HEK293 (cell line): ENCODE data around the gene ZNF33B.

Experiments
- CTCF ChIA-PET: fragments of 350-600 bp; formaldehyde crosslinking; extraction: SDS; loops from one replicate; lab custom pipeline; 2021; ENCODE audit warnings: antibody characterized with exemption; lab: Yijun Ruan, JAX
- POLR2A ChIA-PET: fragments of 300-600 bp; formaldehyde crosslinking; extraction: SDS; loops from one replicate; lab custom pipeline; 2020; ENCODE audit warnings: antibody characterized with exemption, inconsistent platforms; lab: Yijun Ruan, JAX
- H3K27ac ChIP-seq: fragments of 200-500 bp; sonication (Bioruptor generic); 2 replicates; pipeline ENCODE4 v1.5.1; 2014; ENCODE audit warnings: low read depth, low read length, control low read depth, inconsistent platforms; ENCODE audit errors: extremely low read depth
- H3K36me3 ChIP-seq, 2 experiments: fragments of 200-500 bp in 1 of 2; sonication (Bioruptor generic) in 1 of 2; 1 replicate in 1 of 2; 2 replicates in 1 of 2; pipeline ENCODE4 v1.5.1; 2014 to 2017; ENCODE audit warnings: inconsistent platforms in 2 of 2, low read length in 2 of 2; ENCODE audit not compliant: control insufficient read depth in 2 of 2, insufficient read depth in 1 of 2
- H3K4me1 ChIP-seq: fragments of 200-500 bp; sonication (Bioruptor generic); 2 replicates; pipeline ENCODE4 v1.5.1; 2014; ENCODE audit warnings: mild to moderate bottlenecking, low read length, inconsistent platforms; ENCODE audit not compliant: control insufficient read depth, insufficient read depth
- H3K4me3 ChIP-seq: 2 replicates; pipeline ENCODE4 v1.5.1; 2011; ENCODE audit warnings: low read depth, mild to moderate bottlenecking, control low read depth, low read length, moderate library complexity
- H3K9me3 ChIP-seq: fragments of 200-500 bp; sonication (Bioruptor generic); 2 replicates; pipeline ENCODE4 v1.5.1; 2014; ENCODE audit warnings: low read depth, low read length, inconsistent platforms; ENCODE audit not compliant: control insufficient read depth, insufficient read depth
- KLF1 ChIP-seq: fragments of 450-650 bp; formaldehyde crosslinking; IDR thresholded peaks from 2 replicates; pipeline ENCODE4 v1.5.1; 2016; ENCODE audit warnings: missing biosample characterization, missing genetic modification characterization
- MZF1 ChIP-seq: fragments of 450-650 bp; formaldehyde crosslinking; IDR thresholded peaks from 2 replicates; pipeline ENCODE4 v1.5.1; 2017; ENCODE audit warnings: missing biosample characterization, missing genetic modification characterization, borderline replicate concordance
- PATZ1 ChIP-seq: fragments of 450-650 bp; formaldehyde crosslinking; IDR thresholded peaks from 2 replicates; pipeline ENCODE4 v1.5.1; 2016; ENCODE audit warnings: missing biosample characterization, missing genetic modification characterization
- SALL2 ChIP-seq: fragments of 450-650 bp; formaldehyde crosslinking; IDR thresholded peaks from 2 replicates; pipeline ENCODE4 v1.5.0; 2017; ENCODE audit warnings: missing biosample characterization, mild to moderate bottlenecking, missing genetic modification characterization, borderline replicate concordance
- SCRT2 ChIP-seq: fragments of 450-650 bp; formaldehyde crosslinking; IDR thresholded peaks from 2 replicates; pipeline ENCODE4 v1.5.1; 2016; ENCODE audit warnings: missing biosample characterization, missing genetic modification characterization
- SETDB1 ChIP-seq: IDR thresholded peaks from one replicate; pipeline ENCODE4 v1.6.1; 2017; ENCODE audit warnings: mild to moderate bottlenecking, low read length, moderate library complexity, mixed read lengths; ENCODE audit not compliant: insufficient read length
- TRIM28 ChIP-seq: IDR thresholded peaks from 2 replicates; pipeline ENCODE4 v1.6.1; 2011; ENCODE audit warnings: low read length, control low read depth, borderline replicate concordance
- WT1 ChIP-seq: fragments of 450-650 bp; formaldehyde crosslinking; IDR thresholded peaks from 2 replicates; pipeline ENCODE4 v1.5.1; 2016; ENCODE audit warnings: missing biosample characterization, missing genetic modification characterization
- ZBTB20 ChIP-seq: fragments of 450-650 bp; formaldehyde crosslinking; IDR thresholded peaks from 2 replicates; pipeline ENCODE4 v1.5.1; 2016; ENCODE audit warnings: missing biosample characterization, missing genetic modification characterization
- ZBTB7A ChIP-seq: fragments of 450-650 bp; formaldehyde crosslinking; IDR thresholded peaks from 2 replicates; pipeline ENCODE4 v1.5.1; 2016; ENCODE audit warnings: low read depth, missing biosample characterization, missing genetic modification characterization
- ZNF133 ChIP-seq: fragments of 450-650 bp; formaldehyde crosslinking; IDR thresholded peaks from 2 replicates; pipeline ENCODE4 v1.5.1; 2016; ENCODE audit warnings: missing biosample characterization, missing genetic modification characterization
- ZNF16 ChIP-seq: fragments of 450-650 bp; formaldehyde crosslinking; IDR thresholded peaks from 2 replicates; pipeline ENCODE4 v1.5.1; 2016; ENCODE audit warnings: low read depth, missing biosample characterization, missing genetic modification characterization
- ZNF19 ChIP-seq: fragments of 450-650 bp; formaldehyde crosslinking; IDR thresholded peaks from 2 replicates; pipeline ENCODE4; 2016; ENCODE audit warnings: missing biosample characterization, missing genetic modification characterization, low read depth
- ZNF2 ChIP-seq: fragments of 450-650 bp; formaldehyde crosslinking; IDR thresholded peaks from 2 replicates; pipeline ENCODE4 v1.5.1; 2016; ENCODE audit warnings: missing biosample characterization, missing genetic modification characterization
- ZNF223 ChIP-seq: fragments of 450-650 bp; formaldehyde crosslinking; IDR thresholded peaks from 2 replicates; pipeline ENCODE4 v1.5.1; 2016; ENCODE audit warnings: missing biosample characterization, missing genetic modification characterization
- ZNF24 ChIP-seq: fragments of 450-650 bp; formaldehyde crosslinking; IDR thresholded peaks from 2 replicates; pipeline ENCODE4 v1.5.1; 2016; ENCODE audit warnings: missing biosample characterization, missing genetic modification characterization
- ZNF274 ChIP-seq, 2 experiments: fragments of 200-500 bp in 1 of 2; fragments of 450-650 bp in 1 of 2; sonication (Bioruptor generic) in 1 of 2; formaldehyde crosslinking in 1 of 2; IDR thresholded peaks; 2 replicates each; pipeline versions ENCODE4 v1.5.1 to v1.6.1; 2014 to 2016; ENCODE audit warnings: borderline replicate concordance in 1 of 2, inconsistent platforms in 1 of 2, low read length in 1 of 2, missing biosample characterization in 1 of 2, missing genetic modification characterization in 1 of 2
- ZNF341 ChIP-seq: fragments of 450-650 bp; formaldehyde crosslinking; IDR thresholded peaks from 2 replicates; pipeline ENCODE4; 2016; ENCODE audit warnings: low read depth, missing biosample characterization, missing genetic modification characterization
- ZNF416 ChIP-seq: fragments of 450-650 bp; formaldehyde crosslinking; IDR thresholded peaks from 2 replicates; pipeline ENCODE4 v1.5.1; 2016; ENCODE audit warnings: missing biosample characterization, missing genetic modification characterization
- ZNF558 ChIP-seq: fragments of 450-650 bp; formaldehyde crosslinking; IDR thresholded peaks from 2 replicates; pipeline ENCODE4 v1.5.1; 2016; ENCODE audit warnings: missing biosample characterization, missing genetic modification characterization
- ZNF645 ChIP-seq: fragments of 450-650 bp; formaldehyde crosslinking; IDR thresholded peaks from 2 replicates; pipeline ENCODE4; 2016; ENCODE audit warnings: missing biosample characterization, missing genetic modification characterization
- ZNF707 ChIP-seq: fragments of 450-650 bp; formaldehyde crosslinking; IDR thresholded peaks from 2 replicates; pipeline ENCODE4 v1.5.1; 2016; ENCODE audit warnings: missing biosample characterization, missing genetic modification characterization
- ZNF776 ChIP-seq: fragments of 450-650 bp; formaldehyde crosslinking; IDR thresholded peaks from 2 replicates; pipeline ENCODE4 v1.5.0; 2017; ENCODE audit warnings: missing biosample characterization, missing genetic modification characterization, borderline replicate concordance
- ZNF791 ChIP-seq: fragments of 450-650 bp; formaldehyde crosslinking; IDR thresholded peaks from 2 replicates; pipeline ENCODE4 v1.5.1; 2016; ENCODE audit warnings: missing biosample characterization, missing genetic modification characterization
- ZNF792 ChIP-seq: fragments of 450-650 bp; formaldehyde crosslinking; IDR thresholded peaks from 2 replicates; pipeline ENCODE4 v1.5.1; 2016; ENCODE audit warnings: missing biosample characterization, missing genetic modification characterization
- TF ChIP-seq, protein P1 (sequence below): fragments of 450-650 bp; formaldehyde crosslinking; IDR thresholded peaks from 2 replicates; pipeline ENCODE4 v1.5.1; 2016; ENCODE audit warnings: missing biosample characterization, missing genetic modification characterization

The ZNF33B gene

DNA sequence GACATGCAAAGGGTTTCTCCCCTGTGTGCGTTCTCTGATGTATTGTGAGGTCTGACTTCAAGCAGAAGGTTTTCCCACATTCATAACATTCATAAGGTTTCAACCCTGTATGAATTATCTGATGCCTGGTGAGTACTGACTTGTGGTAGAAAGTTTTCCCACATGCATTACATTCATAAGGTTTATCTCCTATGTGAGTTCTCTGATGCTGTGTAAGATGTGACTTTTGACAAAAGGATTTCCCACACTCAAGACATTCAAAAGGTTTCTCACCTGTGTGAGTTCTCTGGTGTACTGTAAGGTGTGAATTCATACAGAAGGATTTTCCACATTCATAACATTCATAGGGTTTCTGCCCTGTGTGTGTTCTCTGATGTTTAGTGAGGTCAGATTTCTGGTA, 45.1 kb downstream of the ZNF33B start:
- TF ChIP-seq ZNF274 (IDR thresholded peaks at IDR 0.05; ENCODE audit: low read length) (no peak), ZNF274 (tag by site-specific recombination; IDR thresholded peaks at IDR 0.05; ENCODE audit: borderline replicate concordance) (peak; percentile 92), ZNF341 (tag by site-specific recombination) (no peak), MZF1 (tag by site-specific recombination) (no peak), KLF1 (tag by site-specific recombination) (no peak), ZNF24 (tag by site-specific recombination) (no peak), TRIM28 (no peak), SETDB1 (peak; percentile 86)
- no peaks in the 10 kb centered on the region for H3K9me3 ChIP-seq
- peaks cover 0 to 48% of the 10 kb centered on the region in 2 experiments for H3K36me3 ChIP-seq
- H3K4me1 ChIP-seq: no peaks in the 10 kb centered on the region
- H3K27ac ChIP-seq: no peak overlapping the region
- CTCF ChIA-PET: no interaction called here
- no peak overlapping the region for H3K4me3 ChIP-seq
- POLR2A ChIA-PET: no interaction called here

GRCh38 chr10:42583828-42584227, 54.5 kb downstream of the ZNF33B start:
- Histone ChIP-seq H3K4me3 (no peak overlapping the region), H3K27ac (no peak overlapping the region), H3K36me3 (peaks cover 0 to 11% of the 10 kb centered on the region in 2 experiments; a peak in 1 of 3 replicates), H3K9me3 (no peaks in the 10 kb centered on the region), H3K4me1 (no peaks in the 10 kb centered on the region)
- CTCF ChIA-PET: no interaction called here
- TF ChIP-seq, protein P1, sequence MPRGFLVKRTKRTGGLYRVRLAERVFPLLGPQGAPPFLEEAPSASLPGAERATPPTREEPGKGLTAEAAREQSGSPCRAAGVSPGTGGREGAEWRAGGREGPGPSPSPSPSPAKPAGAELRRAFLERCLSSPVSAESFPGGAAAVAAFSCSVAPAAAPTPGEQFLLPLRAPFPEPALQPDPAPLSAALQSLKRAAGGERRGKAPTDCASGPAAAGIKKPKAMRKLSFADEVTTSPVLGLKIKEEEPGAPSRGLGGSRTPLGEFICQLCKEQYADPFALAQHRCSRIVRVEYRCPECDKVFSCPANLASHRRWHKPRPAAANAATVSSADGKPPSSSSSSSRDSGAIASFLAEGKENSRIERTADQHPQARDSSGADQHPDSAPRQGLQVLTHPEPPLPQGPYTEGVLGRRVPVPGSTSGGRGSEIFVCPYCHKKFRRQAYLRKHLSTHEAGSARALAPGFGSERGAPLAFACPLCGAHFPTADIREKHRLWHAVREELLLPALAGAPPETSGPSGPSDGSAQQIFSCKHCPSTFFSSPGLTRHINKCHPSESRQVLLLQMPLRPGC: no peak
- TF ChIP-seq WT1: no peak
- POLR2A ChIA-PET: no interaction called here

DNA sequence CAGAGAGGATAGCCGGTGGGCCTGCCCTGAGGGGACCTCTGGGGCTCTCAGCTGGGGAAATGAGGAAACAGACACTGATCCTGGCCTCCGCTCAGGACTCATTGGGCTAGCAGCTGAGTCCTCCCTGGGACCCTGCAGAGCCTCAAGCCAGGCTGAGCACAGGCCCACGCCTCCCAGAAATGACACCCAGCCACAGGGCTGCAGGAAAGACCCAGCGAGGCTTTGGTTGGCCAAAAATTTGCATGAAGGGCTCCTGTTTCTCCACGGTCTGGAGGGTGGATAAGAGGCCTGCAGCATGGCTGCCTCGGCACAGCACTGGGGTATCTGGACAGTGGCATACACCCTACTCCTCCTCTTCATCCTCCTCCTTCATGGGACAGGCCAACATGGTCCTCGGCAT, 60.4 kb downstream of the ZNF33B start:
- H3K36me3 ChIP-seq: no peaks in the 10 kb centered on the region
- ChIA-PET POLR2A (no interaction called here), CTCF (no interaction called here)
- H3K4me3 ChIP-seq: no peak overlapping the region
- TF ChIP-seq ZNF416 (tag by site-specific recombination) (no peak), SALL2 (tag by site-specific recombination) (no peak), ZNF645 (tag by site-specific recombination) (no peak), ZNF792 (no peak), ZNF791 (tag by site-specific recombination) (no peak), ZBTB20 (tag by site-specific recombination) (no peak), MZF1 (tag by site-specific recombination) (no peak), ZNF776 (tag by site-specific recombination) (no peak), ZBTB7A (tag by site-specific recombination) (no peak), ZNF16 (tag by site-specific recombination) (no peak), PATZ1 (tag by site-specific recombination) (no peak), ZNF2 (no peak), ZNF19 (no peak), ZNF133 (no peak), ZNF223 (tag by site-specific recombination) (no peak), ZNF558 (tag by site-specific recombination) (no peak), SCRT2 (no peak), ZNF707 (tag by site-specific recombination) (no peak)
- TF ChIP-seq, all 188 proteins: peak for 0
- Histone ChIP-seq H3K27ac (no peak overlapping the region), H3K4me1 (no peaks in the 10 kb centered on the region), H3K9me3 (no peaks in the 10 kb centered on the region)
